MM.1S (cell line): Measurements from ENCODE around the gene THSD7B.

Source experiments
- EZH2 ChIP-seq: fragments of 300-600 bp; sonication (generic); optimal IDR thresholded peaks from 2 replicates; pipeline ENCODE3; 2017; ENCODE audit warnings: low read depth, mild to moderate bottlenecking, antibody characterized with exemption, low read length, mixed read lengths
- TF ChIP-seq, protein P1 (sequence below): fragments of 300-600 bp; sonication (generic); IDR thresholded peaks from 2 replicates; pipeline ENCODE4 v1.5.1; 2016; ENCODE audit warnings: antibody characterized with exemption, low read length, mixed read lengths

DNA sequence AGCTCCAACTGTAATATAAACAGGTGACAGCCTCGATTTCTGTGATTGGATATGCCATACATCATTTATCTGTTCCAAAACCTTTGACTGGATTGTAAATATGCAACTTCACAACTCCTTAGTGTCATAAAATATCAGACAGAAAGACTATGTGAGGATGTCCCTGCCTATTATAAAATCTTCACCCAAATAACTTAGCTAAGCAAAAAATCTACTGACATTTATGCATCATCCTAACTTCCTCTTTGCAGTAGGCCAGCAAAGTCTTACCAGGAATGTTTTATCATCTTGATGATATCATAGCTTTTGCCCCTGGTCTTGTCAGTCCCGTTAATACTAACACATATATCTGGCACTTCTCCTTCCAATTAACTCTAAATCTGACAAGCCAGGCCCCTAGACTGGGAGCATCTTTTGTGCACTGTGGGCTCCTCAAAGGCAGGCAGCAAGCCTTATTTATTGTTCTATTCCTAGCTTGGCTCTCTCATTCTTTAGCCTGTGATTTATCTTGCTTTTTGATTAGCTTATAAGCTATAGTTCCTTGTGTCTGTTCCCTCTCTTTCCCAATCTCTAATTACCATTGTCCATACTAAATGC is 842.5 kb downstream of the THSD7B start:
- TF ChIP-seq, protein P1, sequence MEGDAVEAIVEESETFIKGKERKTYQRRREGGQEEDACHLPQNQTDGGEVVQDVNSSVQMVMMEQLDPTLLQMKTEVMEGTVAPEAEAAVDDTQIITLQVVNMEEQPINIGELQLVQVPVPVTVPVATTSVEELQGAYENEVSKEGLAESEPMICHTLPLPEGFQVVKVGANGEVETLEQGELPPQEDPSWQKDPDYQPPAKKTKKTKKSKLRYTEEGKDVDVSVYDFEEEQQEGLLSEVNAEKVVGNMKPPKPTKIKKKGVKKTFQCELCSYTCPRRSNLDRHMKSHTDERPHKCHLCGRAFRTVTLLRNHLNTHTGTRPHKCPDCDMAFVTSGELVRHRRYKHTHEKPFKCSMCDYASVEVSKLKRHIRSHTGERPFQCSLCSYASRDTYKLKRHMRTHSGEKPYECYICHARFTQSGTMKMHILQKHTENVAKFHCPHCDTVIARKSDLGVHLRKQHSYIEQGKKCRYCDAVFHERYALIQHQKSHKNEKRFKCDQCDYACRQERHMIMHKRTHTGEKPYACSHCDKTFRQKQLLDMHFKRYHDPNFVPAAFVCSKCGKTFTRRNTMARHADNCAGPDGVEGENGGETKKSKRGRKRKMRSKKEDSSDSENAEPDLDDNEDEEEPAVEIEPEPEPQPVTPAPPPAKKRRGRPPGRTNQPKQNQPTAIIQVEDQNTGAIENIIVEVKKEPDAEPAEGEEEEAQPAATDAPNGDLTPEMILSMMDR, result no peak
- TF ChIP-seq EZH2, result no peak
